ENCODE measurements around the gene CYFIP1. TPM values are rescaled to one million over a fixed set of nuclear protein-coding genes. Genes with fewer than 3 reads are reported as not detected.

Gene CYFIP1
- polyA plus RNA-seq, 1 donor from 2014 or later = 9.3 TPM

DNA sequence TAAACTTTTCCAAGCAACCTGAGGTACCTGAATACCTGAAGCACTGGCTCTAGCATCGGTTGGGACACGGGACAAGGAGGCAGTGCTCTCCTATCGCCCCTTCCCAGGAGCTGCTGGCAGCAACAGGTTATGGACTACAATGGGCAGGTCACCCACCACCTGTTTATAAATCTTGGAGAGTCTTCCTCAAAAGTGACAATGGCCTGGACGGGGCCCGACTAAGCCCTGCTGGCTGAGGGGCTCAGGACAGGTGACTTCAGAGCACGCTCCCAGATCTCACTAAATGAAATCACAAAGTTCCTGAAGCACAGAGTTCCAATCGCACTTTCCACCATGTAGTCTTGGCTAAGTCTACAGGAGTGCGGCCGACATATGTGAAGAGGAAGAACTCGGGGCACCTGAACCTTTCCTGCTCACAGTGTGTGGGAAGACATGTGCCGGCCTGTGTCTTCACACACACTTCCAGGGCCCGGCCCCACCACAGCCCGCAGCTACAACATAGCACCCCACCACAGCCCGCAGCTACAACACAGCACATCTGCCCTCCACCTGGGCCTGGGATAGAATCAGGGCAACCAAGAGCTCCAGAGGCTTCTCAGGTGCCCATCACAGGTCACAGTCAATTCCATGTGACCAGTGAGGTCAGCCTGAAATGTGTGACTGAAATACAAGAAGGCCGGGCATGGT, 12.9 kb downstream of the CYFIP1 start:
- Histone ChIP-seq H3K4me3 (ENCODE audit: low read length) (no peak overlapping the region), H3K9ac (ENCODE audit: low read length) (no peak overlapping the region), H3K4me2 (ENCODE audit: low read length) (no peak overlapping the region), H4K20me1 (ENCODE audit: insufficient read depth) (no peaks in the 10 kb centered on the region), H3K27ac (ENCODE audit: low read length) (no peak overlapping the region), H2AFZ (ENCODE audit: low read depth, low read length) (no peak overlapping the region), H3F3A (ENCODE audit: insufficient read depth, low read length, poor library complexity, severe bottlenecking) (no peaks in the 10 kb centered on the region), H3K9me2 (ENCODE audit: insufficient read depth, low read length) (no peaks in the 10 kb centered on the region), H3K79me2 (replicated peaks; ENCODE audit: insufficient read depth, low read length) (peaks cover 17% of the 10 kb centered on the region), H3K27me3 (ENCODE audit: insufficient read depth, low read depth, low read length) (no peaks in the 10 kb centered on the region), H3K9me3 (ENCODE audit: low read length) (peaks cover 2% of the 10 kb centered on the region), H3K36me3 (ENCODE audit: insufficient read depth, low read length) (no peaks in the 10 kb centered on the region)
- TF ChIP-seq MXI1 (conservative IDR thresholded peaks at IDR 0.05; ENCODE audit: poor library complexity, severe bottlenecking) = no peak
- no peak for TF ChIP-seq EP300 (conservative IDR thresholded peaks at IDR 0.05; ENCODE audit: poor library complexity, severe bottlenecking)
- TF ChIP-seq, protein P1, sequence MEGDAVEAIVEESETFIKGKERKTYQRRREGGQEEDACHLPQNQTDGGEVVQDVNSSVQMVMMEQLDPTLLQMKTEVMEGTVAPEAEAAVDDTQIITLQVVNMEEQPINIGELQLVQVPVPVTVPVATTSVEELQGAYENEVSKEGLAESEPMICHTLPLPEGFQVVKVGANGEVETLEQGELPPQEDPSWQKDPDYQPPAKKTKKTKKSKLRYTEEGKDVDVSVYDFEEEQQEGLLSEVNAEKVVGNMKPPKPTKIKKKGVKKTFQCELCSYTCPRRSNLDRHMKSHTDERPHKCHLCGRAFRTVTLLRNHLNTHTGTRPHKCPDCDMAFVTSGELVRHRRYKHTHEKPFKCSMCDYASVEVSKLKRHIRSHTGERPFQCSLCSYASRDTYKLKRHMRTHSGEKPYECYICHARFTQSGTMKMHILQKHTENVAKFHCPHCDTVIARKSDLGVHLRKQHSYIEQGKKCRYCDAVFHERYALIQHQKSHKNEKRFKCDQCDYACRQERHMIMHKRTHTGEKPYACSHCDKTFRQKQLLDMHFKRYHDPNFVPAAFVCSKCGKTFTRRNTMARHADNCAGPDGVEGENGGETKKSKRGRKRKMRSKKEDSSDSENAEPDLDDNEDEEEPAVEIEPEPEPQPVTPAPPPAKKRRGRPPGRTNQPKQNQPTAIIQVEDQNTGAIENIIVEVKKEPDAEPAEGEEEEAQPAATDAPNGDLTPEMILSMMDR (IDR thresholded peaks at IDR 0.05; ENCODE audit: poor library complexity, severe bottlenecking) = no peak
- TF ChIP-seq EZH2 (IDR thresholded peaks at IDR 0.05; ENCODE audit: borderline replicate concordance, insufficient read depth, low read length, poor library complexity, severe bottlenecking) = no peak
- TF ChIP-seq TAF1 (IDR thresholded peaks at IDR 0.05; ENCODE audit: low read depth) = no peak
- TF ChIP-seq, protein P2, sequence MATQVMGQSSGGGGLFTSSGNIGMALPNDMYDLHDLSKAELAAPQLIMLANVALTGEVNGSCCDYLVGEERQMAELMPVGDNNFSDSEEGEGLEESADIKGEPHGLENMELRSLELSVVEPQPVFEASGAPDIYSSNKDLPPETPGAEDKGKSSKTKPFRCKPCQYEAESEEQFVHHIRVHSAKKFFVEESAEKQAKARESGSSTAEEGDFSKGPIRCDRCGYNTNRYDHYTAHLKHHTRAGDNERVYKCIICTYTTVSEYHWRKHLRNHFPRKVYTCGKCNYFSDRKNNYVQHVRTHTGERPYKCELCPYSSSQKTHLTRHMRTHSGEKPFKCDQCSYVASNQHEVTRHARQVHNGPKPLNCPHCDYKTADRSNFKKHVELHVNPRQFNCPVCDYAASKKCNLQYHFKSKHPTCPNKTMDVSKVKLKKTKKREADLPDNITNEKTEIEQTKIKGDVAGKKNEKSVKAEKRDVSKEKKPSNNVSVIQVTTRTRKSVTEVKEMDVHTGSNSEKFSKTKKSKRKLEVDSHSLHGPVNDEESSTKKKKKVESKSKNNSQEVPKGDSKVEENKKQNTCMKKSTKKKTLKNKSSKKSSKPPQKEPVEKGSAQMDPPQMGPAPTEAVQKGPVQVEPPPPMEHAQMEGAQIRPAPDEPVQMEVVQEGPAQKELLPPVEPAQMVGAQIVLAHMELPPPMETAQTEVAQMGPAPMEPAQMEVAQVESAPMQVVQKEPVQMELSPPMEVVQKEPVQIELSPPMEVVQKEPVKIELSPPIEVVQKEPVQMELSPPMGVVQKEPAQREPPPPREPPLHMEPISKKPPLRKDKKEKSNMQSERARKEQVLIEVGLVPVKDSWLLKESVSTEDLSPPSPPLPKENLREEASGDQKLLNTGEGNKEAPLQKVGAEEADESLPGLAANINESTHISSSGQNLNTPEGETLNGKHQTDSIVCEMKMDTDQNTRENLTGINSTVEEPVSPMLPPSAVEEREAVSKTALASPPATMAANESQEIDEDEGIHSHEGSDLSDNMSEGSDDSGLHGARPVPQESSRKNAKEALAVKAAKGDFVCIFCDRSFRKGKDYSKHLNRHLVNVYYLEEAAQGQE (IDR thresholded peaks at IDR 0.05; ENCODE audit: borderline replicate concordance) = no peak
- no peak for TF ChIP-seq POLR2AphosphoS5 (IDR thresholded peaks at IDR 0.05)
- no peak for TF ChIP-seq RAD21 (conservative IDR thresholded peaks at IDR 0.05)
- TF ChIP-seq SMC3 (conservative IDR thresholded peaks at IDR 0.05; ENCODE audit: poor library complexity) = no peak

DNA sequence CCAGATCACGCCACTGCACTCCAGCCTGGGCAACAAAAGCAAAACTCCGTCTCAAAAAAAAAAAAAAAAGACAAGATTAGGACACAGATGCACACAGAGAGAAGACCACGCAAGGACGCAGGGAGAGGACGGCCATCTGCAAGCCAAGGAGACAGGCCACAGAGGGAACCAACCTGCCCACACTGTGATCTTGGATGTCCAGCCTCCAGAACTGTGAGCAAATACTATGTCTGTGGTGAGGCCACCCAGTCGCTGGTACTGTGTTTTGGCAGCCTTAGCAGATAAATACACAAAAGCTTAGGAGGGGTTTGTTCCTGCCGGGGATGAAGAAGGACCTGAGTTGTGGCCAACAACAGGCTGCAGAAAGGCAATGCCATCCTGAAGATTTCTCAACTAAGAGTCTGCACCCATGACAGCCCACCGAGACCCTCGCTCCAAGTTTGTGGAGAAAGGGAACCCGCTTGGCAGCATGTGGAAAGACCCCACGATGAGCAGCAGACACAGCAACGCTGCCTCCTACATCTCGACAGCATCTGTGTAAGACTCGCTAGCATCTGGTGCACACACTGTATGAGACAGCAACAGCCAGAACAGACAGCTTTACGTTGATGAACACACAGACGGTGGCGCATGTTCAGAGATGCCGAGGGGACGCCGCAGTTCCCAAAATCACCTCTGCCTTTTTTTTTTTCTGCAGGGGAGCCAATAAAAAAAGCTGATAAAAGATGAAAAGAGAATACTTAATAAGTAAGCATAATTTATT, 13.7 kb downstream of the CYFIP1 start:
- TF ChIP-seq TAF1 (IDR thresholded peaks at IDR 0.05; ENCODE audit: low read depth) (no peak), SMC3 (conservative IDR thresholded peaks at IDR 0.05; ENCODE audit: poor library complexity) (no peak), MXI1 (conservative IDR thresholded peaks at IDR 0.05; ENCODE audit: poor library complexity, severe bottlenecking) (no peak), RAD21 (conservative IDR thresholded peaks at IDR 0.05) (no peak), EP300 (conservative IDR thresholded peaks at IDR 0.05; ENCODE audit: poor library complexity, severe bottlenecking) (no peak), EZH2 (IDR thresholded peaks at IDR 0.05; ENCODE audit: borderline replicate concordance, insufficient read depth, low read length, poor library complexity, severe bottlenecking) (no peak), POLR2AphosphoS5 (IDR thresholded peaks at IDR 0.05) (no peak)
- TF ChIP-seq, protein P1 (IDR thresholded peaks at IDR 0.05; ENCODE audit: poor library complexity, severe bottlenecking) = no peak
- TF ChIP-seq, protein P2 (IDR thresholded peaks at IDR 0.05; ENCODE audit: borderline replicate concordance) = no peak
- H3K79me2 ChIP-seq (replicated peaks; ENCODE audit: insufficient read depth, low read length) = peaks cover 17% of the 10 kb centered on the region

More for the DNA sequence above, 13.7 kb downstream of the CYFIP1 start:
- Histone ChIP-seq H3K36me3 (ENCODE audit: insufficient read depth, low read length) (no peaks in the 10 kb centered on the region), H3K9me2 (ENCODE audit: insufficient read depth, low read length) (no peaks in the 10 kb centered on the region), H3K27me3 (ENCODE audit: insufficient read depth, low read depth, low read length) (no peaks in the 10 kb centered on the region), H4K20me1 (ENCODE audit: insufficient read depth) (no peaks in the 10 kb centered on the region), H3K27ac (ENCODE audit: low read length) (no peak overlapping the region), H3F3A (ENCODE audit: insufficient read depth, low read length, poor library complexity, severe bottlenecking) (no peaks in the 10 kb centered on the region), H3K9me3 (ENCODE audit: low read length) (peaks cover 2% of the 10 kb centered on the region), H3K4me3 (ENCODE audit: low read length) (no peak overlapping the region), H2AFZ (ENCODE audit: low read depth, low read length) (no peak overlapping the region), H3K9ac (ENCODE audit: low read length) (no peak overlapping the region), H3K4me2 (ENCODE audit: low read length) (no peak overlapping the region)

Data from neural cell (in vitro differentiated cells).